ENCODE data around the gene CR1L.
"Not testable (repeated sequence)": the region's sequence is repeated elsewhere in the genome, so short reads cannot be mapped to it uniquely, and the experiment has no call there.

The CR1L gene

DNA sequence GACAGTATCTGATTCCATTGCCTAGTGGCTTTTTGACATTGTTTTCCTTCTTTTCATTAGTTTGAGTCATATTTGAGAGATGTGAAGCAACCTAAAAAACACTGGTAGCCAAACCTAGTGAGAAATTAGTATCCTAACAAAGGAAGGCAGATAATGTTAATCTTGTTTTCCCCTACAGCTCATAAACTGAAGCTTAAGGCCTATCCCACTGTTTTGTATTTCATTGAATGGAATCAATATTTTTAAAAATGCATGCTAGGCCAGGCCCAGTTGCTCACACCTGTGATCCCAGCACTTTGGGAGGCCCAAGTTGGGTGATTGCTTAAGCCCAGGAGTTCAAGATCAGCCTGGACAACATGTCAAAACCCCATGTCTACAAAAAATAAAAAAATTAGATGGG lies 1.2 kb downstream of the CR1L start:
- DNase-seq (ENCODE audit: low read depth in 2 of 2) = no peak

DNA sequence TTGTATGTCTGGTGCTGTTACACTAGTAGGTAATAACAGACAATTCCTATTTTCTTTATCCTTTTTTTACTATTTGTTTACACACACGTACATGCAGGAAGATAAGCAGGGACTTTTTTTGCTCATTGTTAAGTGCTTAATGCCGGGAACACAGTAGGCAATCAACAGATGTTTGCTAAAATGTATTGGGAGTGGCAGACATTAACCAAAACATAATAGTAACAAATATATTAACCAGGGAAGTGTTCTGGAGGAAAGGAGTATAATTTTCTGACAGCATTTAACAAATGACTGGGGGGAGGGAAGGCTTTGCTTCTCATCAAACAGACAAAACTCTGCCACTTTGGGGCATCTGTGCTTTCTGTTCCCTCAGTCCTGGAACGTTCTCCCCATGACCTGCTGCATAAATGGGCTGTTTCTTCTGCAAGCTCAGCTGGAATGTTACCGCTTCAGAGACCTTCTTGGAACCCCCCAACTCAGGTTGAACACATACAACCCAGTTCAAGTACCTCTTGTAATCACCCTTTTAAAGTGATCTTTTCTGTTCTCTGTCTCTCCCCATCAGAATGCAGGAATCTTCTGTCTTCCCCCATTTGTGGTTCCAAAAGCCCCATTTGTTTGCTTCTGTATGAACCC lies 2.1 kb downstream of the CR1L start:
- DNase-seq (ENCODE audit: low read depth in 2 of 2) = no peak

DNA sequence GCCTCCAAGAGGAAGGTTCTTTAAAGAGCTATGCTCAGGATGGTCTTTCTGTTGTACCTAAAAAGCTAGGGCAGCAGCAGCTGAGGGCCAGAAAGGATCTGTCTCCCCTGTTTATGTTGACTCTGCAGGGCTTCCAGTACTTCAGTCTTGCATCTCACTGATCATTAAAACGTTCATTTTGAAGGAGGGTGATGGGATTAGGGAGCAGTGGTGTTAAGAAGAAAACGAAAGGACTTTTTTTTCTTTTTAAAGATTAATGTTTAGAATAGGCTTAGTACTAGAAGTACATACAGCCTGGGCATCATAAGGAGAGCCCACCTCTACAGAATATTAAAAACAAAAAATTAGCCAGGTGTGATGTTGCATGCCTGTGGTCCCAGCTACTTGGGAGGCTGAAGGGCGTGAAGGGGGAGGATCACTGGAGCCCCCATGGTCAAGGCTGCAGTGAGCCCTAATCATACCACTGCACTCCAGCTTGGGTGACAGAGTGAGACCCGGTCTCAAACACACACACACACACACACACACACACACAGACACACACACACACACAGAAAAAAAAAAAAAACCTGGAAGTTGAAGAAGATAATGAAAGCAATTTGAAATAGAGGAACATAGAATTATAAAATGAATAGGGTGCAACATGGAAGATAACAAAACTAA lies 2.9 kb downstream of the CR1L start:
- DNase-seq (ENCODE audit: low read depth in 2 of 2) = no peak

DNA sequence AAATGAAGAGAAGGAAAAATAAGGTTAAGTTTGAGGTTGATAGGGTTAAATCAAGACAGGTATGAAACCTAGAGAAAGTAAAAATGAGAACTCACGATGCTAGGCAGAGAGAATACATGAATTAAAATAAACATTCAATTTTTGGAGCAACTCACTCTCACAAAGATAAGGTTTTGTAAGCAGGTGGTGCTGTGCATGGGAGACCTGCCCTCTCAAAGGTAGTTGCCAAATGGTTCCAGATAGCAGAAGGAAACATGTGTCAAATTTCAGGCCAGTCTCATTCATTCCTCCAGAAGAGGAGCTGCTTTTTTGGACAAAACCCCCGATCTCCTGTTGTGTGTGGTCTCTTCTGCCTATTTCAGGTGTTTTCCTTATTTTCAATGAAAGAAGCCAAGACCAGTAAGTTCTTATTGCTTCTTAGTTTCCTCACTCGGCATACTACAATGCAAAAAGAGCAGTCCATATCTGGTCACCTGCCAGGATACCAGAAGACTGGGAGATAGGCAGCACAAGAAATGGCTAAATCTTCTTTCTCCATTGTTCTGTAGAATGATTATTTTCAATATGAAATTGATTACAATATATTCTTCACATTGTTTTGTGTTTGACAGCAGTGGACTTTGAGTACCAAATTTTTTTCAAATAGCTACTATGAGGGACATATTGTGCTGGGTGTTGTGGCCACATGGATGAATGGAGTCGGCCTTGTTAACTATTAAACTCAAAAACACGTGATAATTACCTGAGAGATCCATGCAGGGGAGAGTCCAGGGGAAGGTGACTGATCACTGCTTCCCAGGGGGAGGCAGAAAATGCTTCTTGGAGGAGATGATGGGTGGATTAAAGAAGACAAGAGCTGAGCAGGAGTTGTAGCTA lies 3.6 kb downstream of the CR1L start:
- DNase-seq (ENCODE audit: low read depth in 2 of 2) = no peak

GRCh38 chr1:207649210-207649753 lies 4.3 kb downstream of the CR1L start:
- no peak for DNase-seq (ENCODE audit: low read depth in 2 of 2)

DNA sequence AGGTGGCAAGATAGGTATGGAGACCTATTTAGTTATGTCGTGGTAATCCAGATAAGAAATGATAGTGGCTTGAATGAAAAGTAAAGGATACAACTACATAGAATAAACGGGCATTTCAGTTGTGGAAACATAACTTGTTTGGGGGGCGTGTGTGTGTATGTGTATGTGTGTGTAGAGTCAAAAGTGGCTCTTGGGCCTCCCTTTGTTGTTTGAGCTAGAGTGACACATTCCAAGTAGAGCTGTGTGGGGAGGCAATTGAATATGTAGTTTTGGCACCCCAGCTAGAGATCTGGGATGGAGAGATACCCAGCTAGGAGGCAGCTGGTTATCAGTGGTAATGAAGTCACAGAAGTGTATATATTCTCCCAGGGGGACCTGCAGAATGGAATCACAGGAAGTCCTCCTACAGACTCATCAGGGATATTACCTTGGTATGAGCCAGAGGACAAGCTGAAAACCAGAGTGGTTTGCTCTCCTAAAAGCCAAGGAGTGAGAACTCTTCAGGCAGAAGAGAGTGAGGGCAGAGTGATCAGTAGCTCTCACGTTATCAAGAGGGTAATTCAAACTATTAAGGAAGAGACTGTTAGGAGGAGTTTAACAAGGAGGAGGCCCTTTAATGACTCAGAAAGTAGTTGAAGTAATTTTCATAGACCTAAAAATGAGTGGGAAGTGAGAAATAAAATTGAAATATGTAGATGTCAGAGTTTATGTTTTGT lies 5.1 kb downstream of the CR1L start:
- no peak for DNase-seq (ENCODE audit: low read depth in 2 of 2)

- no peak for DNase-seq (ENCODE audit: low read depth in 2 of 2)
These were observed 6.7 kb downstream of the CR1L start for GRCh38 chr1:207651583-207651982.

- DNase-seq (ENCODE audit: low read depth in 2 of 2) = no peak
These were observed 9.4 kb downstream of the CR1L start for GRCh38 chr1:207654320-207654719.

- DNase-seq (ENCODE audit: low read depth in 2 of 2) = no peak
These were observed 13.5 kb downstream of the CR1L start for GRCh38 chr1:207658408-207658807.

- no peak for DNase-seq (ENCODE audit: low read depth in 2 of 2)
These were observed 14.1 kb downstream of the CR1L start for GRCh38 chr1:207658904-207659485.

DNA sequence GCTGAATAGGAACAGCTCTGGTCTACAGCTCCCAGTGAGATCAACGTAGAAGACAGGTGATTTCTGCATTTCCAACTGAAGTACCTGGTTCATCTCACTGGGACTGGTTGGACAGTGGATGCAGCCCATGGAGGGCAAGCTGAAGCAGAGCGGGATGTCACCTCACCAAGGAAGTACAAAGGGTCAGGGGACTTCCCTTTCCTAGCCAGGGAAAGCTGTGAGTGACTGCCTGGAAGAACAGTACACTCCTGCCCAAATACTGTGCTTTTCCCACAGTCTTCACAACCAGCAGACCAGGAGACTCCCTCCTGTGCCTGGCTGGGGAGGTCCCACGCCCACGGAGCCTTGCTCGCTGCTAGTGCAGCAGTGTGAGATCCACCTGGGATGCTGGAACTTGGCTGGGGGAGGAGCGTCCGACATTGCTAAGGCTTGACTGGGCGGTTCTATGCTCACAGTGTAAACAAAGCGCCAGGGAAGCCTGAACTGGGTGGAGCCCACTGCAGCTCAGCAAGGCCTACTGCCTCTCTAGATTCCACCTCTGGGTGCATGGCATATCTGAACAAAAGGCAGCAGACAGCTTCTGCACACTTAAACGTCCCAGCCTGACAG lies 14.7 kb downstream of the CR1L start:
- DNase-seq (ENCODE audit: low read depth in 2 of 2) = no peak

GRCh38 chr1:207661420-207661819 lies 16.5 kb downstream of the CR1L start:
- not testable (repeated sequence) for DNase-seq (ENCODE audit: low read depth in 2 of 2)

- no peak for DNase-seq (ENCODE audit: low read depth in 2 of 2)
These were observed 21.4 kb downstream of the CR1L start for GRCh38 chr1:207666342-207666741.

GRCh38 chr1:207669528-207670009 lies 24.6 kb downstream of the CR1L start:
- no peak for DNase-seq (ENCODE audit: low read depth in 2 of 2)

- no peak for DNase-seq (ENCODE audit: low read depth in 2 of 2)
These were observed 25.3 kb downstream of the CR1L start for GRCh38 chr1:207670192-207670591.

- DNase-seq (ENCODE audit: low read depth in 2 of 2) = no peak
These were observed 26.1 kb downstream of the CR1L start for GRCh38 chr1:207670997-207671396.

- DNase-seq (ENCODE audit: low read depth in 2 of 2) = no peak
These were observed 27.7 kb downstream of the CR1L start for GRCh38 chr1:207672522-207673130.

DNA sequence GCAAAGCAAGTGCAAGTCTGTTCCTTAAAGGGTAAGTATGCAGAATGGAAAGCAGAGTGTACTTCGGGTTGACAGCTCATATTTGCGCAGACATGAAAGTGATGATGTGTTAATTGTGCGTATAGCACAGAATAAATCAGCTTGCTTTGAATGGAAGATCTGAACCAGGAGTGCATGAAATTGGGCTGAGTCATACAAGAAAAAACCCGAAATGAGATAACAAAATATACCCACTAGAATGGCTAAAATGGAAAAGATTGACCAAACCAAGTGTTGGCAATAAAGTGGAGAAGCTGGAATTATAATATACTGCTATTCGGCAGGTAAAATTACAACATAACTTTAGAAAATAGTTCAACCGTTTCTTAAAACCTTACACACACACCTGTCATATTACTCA lies 28.5 kb downstream of the CR1L start:
- DNase-seq (ENCODE audit: low read depth in 2 of 2) = no peak

DNA sequence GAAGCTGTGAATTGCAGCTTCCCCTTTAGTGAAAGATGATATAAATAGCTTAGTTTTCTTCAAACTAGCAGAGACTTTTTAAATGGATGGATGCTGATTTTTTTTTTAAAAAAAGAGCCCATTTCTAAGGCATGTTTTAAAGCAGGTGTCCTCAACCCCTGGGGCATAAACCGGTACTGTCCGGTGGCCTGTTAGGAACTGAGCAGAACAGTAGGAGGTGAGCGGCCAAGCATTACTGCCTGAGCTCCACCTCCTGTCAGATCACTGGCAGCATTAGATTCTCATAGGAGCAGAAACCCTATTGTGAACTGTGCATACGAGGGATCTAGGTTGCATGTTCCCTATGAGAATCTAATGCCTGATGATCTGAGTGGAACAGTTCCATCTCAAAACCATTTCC lies 31.2 kb downstream of the CR1L start:
- no peak for DNase-seq (ENCODE audit: low read depth in 2 of 2)

- DNase-seq (ENCODE audit: low read depth in 2 of 2) = not testable (repeated sequence)
These were observed 35.9 kb downstream of the CR1L start for GRCh38 chr1:207680590-207681388.

Data from stimulated activated CD8-positive, alpha-beta memory T cell treated with anti-CD3 and anti-CD28 coated beads, Interleukin-7, amount 100 ng/mL, for 1 hour (primary cell).